Panc1 (cell line): ENCODE measurements around the gene GPNMB. TPM values are rescaled to one million over a fixed set of nuclear protein-coding genes. Genes with fewer than 3 reads are reported as not detected.

Source experiments
- ATAC-seq: fragments of 200-7000 bp; cut with Tn5 transposase; 2 replicates; pipeline ENCODE4 v1.9.1; 2020; ENCODE audit warnings: mild to moderate bottlenecking, moderate library complexity
- BruUV-seq: library from RNA; stranded (reverse); fragments of 400-500 nt; replicated peaks from 2 replicates; lab custom pipeline; 2021; lab: Mats Ljungman, UMichigan
- CTCF ChIA-PET: fragments of 300-600 bp; sonication (Branson Sonifier 250); formaldehyde crosslinking; loops from one replicate; lab custom pipeline; 2022; ENCODE audit warnings: antibody characterized with exemption; lab: Charles Lee
- POLR2A ChIA-PET: fragments of 300-600 bp; sonication (Branson Sonifier 250); formaldehyde crosslinking; loops from one replicate; lab custom pipeline; 2022; ENCODE audit warnings: antibody characterized with exemption; lab: Charles Lee
- DNase-seq: peaks from one replicate; pipeline ENCODE4 v3.0.0-alpha.2; 2010; ENCODE audit warnings: low read depth, low spot score
- H3K27ac ChIP-seq: 2 replicates; pipeline ENCODE4 v1.5.1; 2011; ENCODE audit warnings: mild to moderate bottlenecking, low read length, inconsistent platforms
- H3K27me3 ChIP-seq: fragments of 200-500 bp; sonication (Bioruptor generic); 2 replicates; pipeline ENCODE4 v1.6.0; 2014; ENCODE audit warnings: low read length, inconsistent platforms; ENCODE audit not compliant: control insufficient read depth, insufficient read depth
- H3K36me3 ChIP-seq: fragments of 200-500 bp; sonication (Bioruptor generic); 2 replicates; pipeline ENCODE4 v1.5.1; 2014; ENCODE audit warnings: inconsistent platforms, mild to moderate bottlenecking, low read length, moderate library complexity; ENCODE audit not compliant: control insufficient read depth, insufficient read depth
- H3K4me1 ChIP-seq: 2 replicates; pipeline ENCODE4 v1.5.1; 2011; ENCODE audit warnings: inconsistent platforms, mild to moderate bottlenecking, low read length, moderate library complexity; ENCODE audit not compliant: control insufficient read depth, insufficient read depth
- H3K4me3 ChIP-seq, 2 experiments: 2 replicates each; pipeline ENCODE4 v1.5.1; 2011 to 2012; ENCODE audit warnings: low read depth in 2 of 2, low read length in 2 of 2, mild to moderate bottlenecking in 2 of 2, inconsistent platforms in 1 of 2, moderate library complexity in 1 of 2
- H3K9me3 ChIP-seq: fragments of 200-500 bp; sonication (Bioruptor generic); 2 replicates; pipeline ENCODE4 v1.5.1; 2014; ENCODE audit warnings: low read depth, mild to moderate bottlenecking, inconsistent platforms, low read length, moderate library complexity; ENCODE audit not compliant: control insufficient read depth, insufficient read depth
- POLR2AphosphoS5 ChIP-seq: IDR thresholded peaks from 2 replicates; pipeline ENCODE4 v1.6.1; 2012; ENCODE audit warnings: mild to moderate bottlenecking, low read depth, low read length, moderate library complexity
- REST ChIP-seq, 2 experiments: IDR thresholded peaks; 2 replicates each; pipeline ENCODE4 v1.6.1; 2011 to 2012; ENCODE audit warnings: low read depth in 2 of 2, control low read depth in 1 of 2, low read length in 1 of 2, mild to moderate bottlenecking in 1 of 2, moderate library complexity in 1 of 2; ENCODE audit not compliant: insufficient read depth in 1 of 2
- SIN3A ChIP-seq: IDR thresholded peaks from 2 replicates; pipeline ENCODE4 v1.6.1; 2012; ENCODE audit warnings: low read depth, mild to moderate bottlenecking, low read length, moderate library complexity, borderline replicate concordance; ENCODE audit not compliant: insufficient read depth
- TCF7L2 ChIP-seq: IDR thresholded peaks from 2 replicates; pipeline ENCODE4 v1.6.1; 2011; ENCODE audit warnings: mild to moderate bottlenecking, low read depth, low read length, inconsistent platforms
- in situ Hi-C: cut with HindIII; loops from 2 replicates; pipeline ENCODE4 v1.10.0; 2016; ENCODE audit warnings: low sequenced_read_pairs, low pct_unique_long_range_greater_than_20kb
- intact Hi-C: fragments of 100-400 bp; cut with micrococcal nuclease; formaldehyde crosslinking; loops from one replicate; pipeline ENCODE4 v1.10.0; 2022; ENCODE audit not compliant: unreplicated experiment
- total RNA-seq: library from RNA; stranded (reverse); gene quantifications from one replicate; pipeline ENCODE4 v1.2.1, GENCODE V29; 2021; ENCODE audit not compliant: unreplicated experiment
- TF ChIP-seq, protein P1 (sequence below): fragments of 450-650 bp; IDR thresholded peaks from 2 replicates; pipeline ENCODE4 v1.5.1; 2017; ENCODE audit warnings: mild to moderate bottlenecking

Gene GPNMB
- total RNA-seq, 1 experiment from 2014 or later, result 2.1 TPM

DNA sequence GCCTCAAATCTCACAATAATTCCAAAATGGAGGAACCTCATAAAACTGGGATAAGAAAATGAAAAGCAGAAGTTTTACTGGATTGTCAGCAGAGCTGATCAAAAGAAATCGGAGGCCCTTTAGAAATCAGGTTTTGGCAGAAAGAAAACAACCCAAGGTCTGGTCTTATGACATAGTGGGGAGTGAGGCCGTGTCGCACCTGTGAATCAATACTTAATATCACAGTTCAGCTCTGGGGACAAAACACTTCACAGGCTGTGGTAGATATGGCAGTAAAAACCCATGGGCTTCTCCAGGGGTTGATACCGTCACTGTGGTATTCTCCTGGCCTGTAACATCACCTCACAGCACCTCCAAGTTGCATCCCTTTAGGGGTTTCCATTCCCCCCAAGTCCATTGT, 46.0 kb downstream of the GPNMB start:
- ATAC-seq (no peak), DNase-seq (no peak)
- TF ChIP-seq SIN3A (no peak), TCF7L2 (no peak), POLR2AphosphoS5 (no peak), REST (IDR thresholded peaks at IDR 0.05; ENCODE audit: insufficient read depth in 1 of 2, low read depth in 2 of 2, low read length in 1 of 2) (no peak)
- TF ChIP-seq, protein P1, sequence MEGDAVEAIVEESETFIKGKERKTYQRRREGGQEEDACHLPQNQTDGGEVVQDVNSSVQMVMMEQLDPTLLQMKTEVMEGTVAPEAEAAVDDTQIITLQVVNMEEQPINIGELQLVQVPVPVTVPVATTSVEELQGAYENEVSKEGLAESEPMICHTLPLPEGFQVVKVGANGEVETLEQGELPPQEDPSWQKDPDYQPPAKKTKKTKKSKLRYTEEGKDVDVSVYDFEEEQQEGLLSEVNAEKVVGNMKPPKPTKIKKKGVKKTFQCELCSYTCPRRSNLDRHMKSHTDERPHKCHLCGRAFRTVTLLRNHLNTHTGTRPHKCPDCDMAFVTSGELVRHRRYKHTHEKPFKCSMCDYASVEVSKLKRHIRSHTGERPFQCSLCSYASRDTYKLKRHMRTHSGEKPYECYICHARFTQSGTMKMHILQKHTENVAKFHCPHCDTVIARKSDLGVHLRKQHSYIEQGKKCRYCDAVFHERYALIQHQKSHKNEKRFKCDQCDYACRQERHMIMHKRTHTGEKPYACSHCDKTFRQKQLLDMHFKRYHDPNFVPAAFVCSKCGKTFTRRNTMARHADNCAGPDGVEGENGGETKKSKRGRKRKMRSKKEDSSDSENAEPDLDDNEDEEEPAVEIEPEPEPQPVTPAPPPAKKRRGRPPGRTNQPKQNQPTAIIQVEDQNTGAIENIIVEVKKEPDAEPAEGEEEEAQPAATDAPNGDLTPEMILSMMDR, result no peak
- Histone ChIP-seq H3K36me3 (no peaks in the 10 kb centered on the region), H3K9me3 (no peaks in the 10 kb centered on the region), H3K27me3 (no peaks in the 10 kb centered on the region), H3K27ac (peak overlapping the region; percentile 3; the same call in 1 of the 2 replicates), H3K4me3 (no peak overlapping the region), H3K4me1 (peaks cover 6% of the 10 kb centered on the region)
- BruUV-seq, result no TSS peak
- POLR2A ChIA-PET, result no interaction called here
- CTCF ChIA-PET, result no interaction called here
- intact Hi-C loops, result no loop called here
- in situ Hi-C loops, result no loop called here

GRCh38 chr7:23293500-23294073, 47.0 kb downstream of the GPNMB start:
- DNase-seq (no peak), ATAC-seq (peak; percentile 52; the same call in 1 of the 2 replicates)
- Histone ChIP-seq H3K4me3 (no peak overlapping the region), H3K36me3 (no peaks in the 10 kb centered on the region), H3K27ac (peak overlapping the region; percentile 24; the same call in 1 of the 2 replicates), H3K27me3 (no peaks in the 10 kb centered on the region), H3K9me3 (no peaks in the 10 kb centered on the region), H3K4me1 (peaks cover 13% of the 10 kb centered on the region)
- BruUV-seq, result no TSS peak
- TF ChIP-seq REST (IDR thresholded peaks at IDR 0.05; ENCODE audit: insufficient read depth in 1 of 2, low read depth in 2 of 2, low read length in 1 of 2) (no peak), SIN3A (no peak), TCF7L2 (no peak), POLR2AphosphoS5 (no peak)
- TF ChIP-seq, protein P1, result no peak
- POLR2A ChIA-PET, result no interaction called here
- CTCF ChIA-PET, result interaction anchor here (0.6 to 1.5 kb wide), 3 partner anchors 17 to 113 kb away, joined by 3 to 4 read pairs (median 4); no protein-coding TSS in a partner anchor
- in situ Hi-C loops (no loop called here), intact Hi-C loops (no loop called here)
